WTC11 (cell line): ENCODE results near the gene TMEM80. TPM values are rescaled to one million over a fixed set of nuclear protein-coding genes. Genes with fewer than 3 reads are reported as not detected.
A peak's percentile ranks its signal among the peaks of the same experiment; 100 is the strongest.

Experiments used
- ATAC-seq: fragments of 200-7000 bp; cut with Tn5 transposase; 2 replicates; pipeline ENCODE4 v1.10.0; 2021; ENCODE audit warnings: mild to moderate bottlenecking, moderate library complexity
- CTCF ChIA-PET: fragments of 300-600 bp; sonication (Branson Sonifier 250); formaldehyde crosslinking; loops from one replicate; lab custom pipeline; 2021; ENCODE audit warnings: antibody characterized with exemption; lab: Charles Lee
- POLR2A ChIA-PET: fragments of 350-600 bp; sonication (Branson Sonifier 250); formaldehyde crosslinking; loops from one replicate; lab custom pipeline; 2021; ENCODE audit warnings: antibody characterized with exemption; lab: Charles Lee
- DNase-seq: peaks from one replicate; pipeline ENCODE4 v3.0.0; 2021; ENCODE audit warnings: low spot score
- H3K27ac Mint-ChIP-seq: 2 replicates; pipeline ENCODE4 v1.8.0; 2021; ENCODE audit warnings: mixed read lengths
- H3K27me3 Mint-ChIP-seq: 2 replicates; pipeline ENCODE4 v1.8.0; 2021; ENCODE audit warnings: low read depth, mild to moderate bottlenecking, moderate library complexity, mixed read lengths
- H3K36me3 Mint-ChIP-seq: 2 replicates; pipeline ENCODE4 v1.8.0; 2021; ENCODE audit warnings: mixed read lengths
- H3K4me1 Mint-ChIP-seq: 2 replicates; pipeline ENCODE4 v1.8.0; 2022; ENCODE audit warnings: mixed read lengths
- H3K4me3 Mint-ChIP-seq: 2 replicates; pipeline ENCODE4 v1.8.0; 2021; ENCODE audit warnings: mild to moderate bottlenecking, moderate library complexity, mixed read lengths
- H3K9me3 Mint-ChIP-seq: 2 replicates; pipeline ENCODE4 v1.8.0; 2021; ENCODE audit warnings: mixed read lengths
- ATF2 ChIP-seq: sonication (generic); formaldehyde crosslinking; IDR thresholded peaks from 2 replicates; pipeline ENCODE4 v1.8.1; 2022; ENCODE audit warnings: low read depth, missing genetic modification reagents, borderline replicate concordance
- CDX4 ChIP-seq: fragments of 250-450 bp; sonication (Bioruptor Pico); IDR thresholded peaks from 2 replicates; pipeline ENCODE4 v1.9.0; 2021; ENCODE audit warnings: moderate library complexity, mild to moderate bottlenecking, inconsistent platforms, borderline replicate concordance
- CREB1 ChIP-seq: sonication (generic); formaldehyde crosslinking; IDR thresholded peaks from 2 replicates; pipeline ENCODE4 v1.8.0; 2023; ENCODE audit warnings: mild to moderate bottlenecking, missing genetic modification reagents
- ESRRA ChIP-seq: sonication (generic); formaldehyde crosslinking; IDR thresholded peaks from 2 replicates; pipeline ENCODE4 v1.8.1; 2022; ENCODE audit warnings: mild to moderate bottlenecking, missing genetic modification reagents, borderline replicate concordance
- RORB ChIP-seq: fragments of 250-450 bp; sonication (Bioruptor Pico); IDR thresholded peaks from 2 replicates; pipeline ENCODE4 v1.9.0; 2021; ENCODE audit warnings: mild to moderate bottlenecking
- ZBTB43 ChIP-seq: sonication (generic); formaldehyde crosslinking; IDR thresholded peaks from 2 replicates; pipeline ENCODE4 v1.8.1; 2023; ENCODE audit warnings: mild to moderate bottlenecking, missing genetic modification reagents
- ZNF219 ChIP-seq: sonication (generic); formaldehyde crosslinking; IDR thresholded peaks from 2 replicates; pipeline ENCODE4 v1.8.0; 2023; ENCODE audit warnings: missing genetic modification reagents, mild to moderate bottlenecking, borderline replicate concordance
- ZNF532 ChIP-seq: fragments of 250-450 bp; sonication (Bioruptor Pico); IDR thresholded peaks from 2 replicates; pipeline ENCODE4 v1.9.0; 2021; ENCODE audit warnings: mild to moderate bottlenecking, borderline replicate concordance
- total RNA-seq: library from RNA; stranded (reverse); gene quantifications from 3 replicates; pipeline ENCODE4 v1.2.3, GENCODE V29; 2021
- TF ChIP-seq, protein P1 (sequence below): sonication (generic); formaldehyde crosslinking; IDR thresholded peaks from 2 replicates; pipeline ENCODE4 v1.8.1; 2022; ENCODE audit warnings: low read depth, mild to moderate bottlenecking, moderate library complexity, missing genetic modification reagents, borderline replicate concordance
- TF ChIP-seq, protein P2 (sequence below): sonication (generic); formaldehyde crosslinking; IDR thresholded peaks from 2 replicates; pipeline ENCODE4 v1.8.0; 2023; ENCODE audit warnings: missing genetic modification reagents, mild to moderate bottlenecking, borderline replicate concordance
- TF ChIP-seq, protein P3 (sequence below): sonication (generic); formaldehyde crosslinking; IDR thresholded peaks from 2 replicates; pipeline ENCODE4 v1.8.0; 2022; ENCODE audit warnings: mild to moderate bottlenecking, missing genetic modification reagents

The TMEM80 gene
- total RNA-seq, 1 experiment from 2014 or later, result 23.4 TPM

DNA sequence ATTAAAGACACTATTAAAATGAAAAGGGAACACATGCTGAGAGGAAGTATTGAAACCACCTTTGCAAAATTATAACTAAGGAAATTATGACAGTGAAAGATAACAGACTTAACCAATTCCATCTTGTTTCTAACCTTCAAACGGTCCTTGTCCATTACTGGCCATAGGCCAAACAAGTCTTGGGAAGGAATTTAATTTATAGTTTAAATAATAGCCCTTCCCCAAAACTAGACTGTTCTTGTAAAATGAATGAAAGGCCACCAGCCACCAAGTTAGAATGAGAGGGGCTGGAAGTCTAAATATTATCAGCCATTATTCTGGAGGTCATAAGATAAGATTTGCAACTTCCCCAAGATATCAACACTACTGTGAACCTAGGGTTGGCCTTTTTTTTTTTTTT, 49.8 kb downstream of the TMEM80 start (continued):
- TF ChIP-seq CREB1 (CRISPR knock-in tag), result no peak
- TF ChIP-seq, all 79 proteins: peak for 0

- Mint-ChIP-seq H3K4me1 (peaks cover 38% of the 10 kb centered on the region), H3K4me3 (peak overlapping the region; percentile 80), H3K9me3 (no peaks in the 10 kb centered on the region), H3K27me3 (no peaks in the 10 kb centered on the region), H3K27ac (peak overlapping the region; percentile 96), H3K36me3 (peaks cover 7% of the 10 kb centered on the region)
- peak; percentile 57 for DNase-seq
- POLR2A ChIA-PET, result interaction anchor here (0.6 to 1.8 kb wide), 6 partner anchors 7 to 98 kb away, joined by 3 to 6 read pairs (median 4); no protein-coding TSS in a partner anchor
- CTCF ChIA-PET, result interaction anchor here (0.7 to 2.3 kb wide), 7 partner anchors 8 to 80 kb away, joined by 3 to 30 read pairs (median 6); no protein-coding TSS in a partner anchor
- TF ChIP-seq ATF2 (CRISPR knock-in tag) (no peak), ZBTB43 (CRISPR knock-in tag) (peak; percentile 66; the same call in 1 of the 2 replicates), ZNF532 (CRISPR knock-in tag) (0 out of 2 replicates have a peak, but pooled peaks have one; percentile 15)
- ATAC-seq, result peak; percentile 21
Observed at GRCh38 chr11:746289-747157, 50.9 kb downstream of the TMEM80 start.

DNA sequence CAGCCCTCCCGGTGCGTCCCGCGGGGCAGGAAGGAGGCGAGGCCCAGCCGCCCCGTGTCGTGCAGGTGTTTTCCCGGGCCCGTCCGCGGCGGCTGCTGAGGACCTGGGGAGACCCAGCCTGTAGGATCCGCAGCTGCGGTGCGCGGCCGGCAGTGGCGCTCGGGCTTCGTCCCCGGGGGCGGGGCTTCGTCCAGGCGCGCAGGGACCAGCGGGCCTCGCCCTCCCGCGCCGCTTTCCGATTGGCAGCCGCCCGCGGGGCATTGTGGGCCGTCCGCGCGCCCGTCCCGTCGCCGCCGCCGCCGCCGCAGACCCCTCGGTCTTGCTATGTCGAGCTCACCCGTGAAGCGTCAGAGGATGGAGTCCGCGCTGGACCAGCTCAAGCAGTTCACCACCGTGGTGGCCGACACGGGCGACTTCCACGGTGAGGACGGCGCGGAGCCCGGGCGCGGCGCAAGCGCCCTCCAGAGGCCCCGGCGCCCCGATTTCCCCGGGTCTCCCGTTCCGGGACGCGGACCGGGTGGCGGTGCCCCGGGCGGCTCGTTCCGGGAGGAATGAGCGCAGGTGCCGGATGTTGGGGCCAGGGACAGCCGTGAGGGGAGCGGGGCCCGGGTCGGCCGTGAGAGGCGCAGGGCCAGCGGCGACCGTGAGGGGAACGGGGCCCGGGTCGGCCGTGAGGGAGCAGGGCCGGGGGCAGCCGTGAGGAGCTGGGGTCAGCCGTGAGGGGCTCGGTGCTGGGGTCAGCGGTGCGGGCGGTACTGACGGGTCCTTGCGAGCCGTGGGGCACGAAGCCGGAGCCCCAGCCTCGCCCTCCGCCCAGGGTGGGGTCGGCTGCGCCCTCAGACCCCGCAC, 51.8 kb downstream of the TMEM80 start, which contains the start of gene TALDO1:
Gene TALDO1, plus strand, starts transcription at position 307 of the 849 bp plus-strand sequence. Its CDS starts 18 bp downstream, at position 325.
- peak; percentile 87 for ATAC-seq
- peak; percentile 94 for DNase-seq
- H3K9me3 Mint-ChIP-seq, result no peaks in the 10 kb centered on the region
- H3K27me3 Mint-ChIP-seq, result no peaks in the 10 kb centered on the region
- peak within 1 kb of the TSS; percentile 80 for H3K4me3 Mint-ChIP-seq
- ChIA-PET CTCF (interaction anchor here (0.7 to 2.3 kb wide), 6 partner anchors 9 to 61 kb away, joined by 3 to 30 read pairs (median 6); partner anchors contain the start of gene GATD1), POLR2A (interaction anchor here (0.6 to 1.5 kb wide), 8 partner anchors 8 to 97 kb away, joined by 3 to 6 read pairs (median 4); partner anchors contain the start of gene GATD1)
- H3K36me3 Mint-ChIP-seq, result peaks cover 9% of the 10 kb centered on the region
- H3K27ac Mint-ChIP-seq, result peak within 1 kb of the TSS; percentile 96
- H3K4me1 Mint-ChIP-seq, result peaks cover 36% of the 10 kb centered on the region
- TF ChIP-seq, protein P1, sequence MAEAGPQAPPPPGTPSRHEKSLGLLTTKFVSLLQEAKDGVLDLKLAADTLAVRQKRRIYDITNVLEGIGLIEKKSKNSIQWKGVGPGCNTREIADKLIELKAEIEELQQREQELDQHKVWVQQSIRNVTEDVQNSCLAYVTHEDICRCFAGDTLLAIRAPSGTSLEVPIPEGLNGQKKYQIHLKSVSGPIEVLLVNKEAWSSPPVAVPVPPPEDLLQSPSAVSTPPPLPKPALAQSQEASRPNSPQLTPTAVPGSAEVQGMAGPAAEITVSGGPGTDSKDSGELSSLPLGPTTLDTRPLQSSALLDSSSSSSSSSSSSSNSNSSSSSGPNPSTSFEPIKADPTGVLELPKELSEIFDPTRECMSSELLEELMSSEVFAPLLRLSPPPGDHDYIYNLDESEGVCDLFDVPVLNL (CRISPR knock-in tag), result no peak; the same call in 1 of the 2 replicates
- no peak for TF ChIP-seq ZNF219 (CRISPR knock-in tag)
- TF ChIP-seq CDX4 (CRISPR knock-in tag), result no peak
- TF ChIP-seq, protein P2, sequence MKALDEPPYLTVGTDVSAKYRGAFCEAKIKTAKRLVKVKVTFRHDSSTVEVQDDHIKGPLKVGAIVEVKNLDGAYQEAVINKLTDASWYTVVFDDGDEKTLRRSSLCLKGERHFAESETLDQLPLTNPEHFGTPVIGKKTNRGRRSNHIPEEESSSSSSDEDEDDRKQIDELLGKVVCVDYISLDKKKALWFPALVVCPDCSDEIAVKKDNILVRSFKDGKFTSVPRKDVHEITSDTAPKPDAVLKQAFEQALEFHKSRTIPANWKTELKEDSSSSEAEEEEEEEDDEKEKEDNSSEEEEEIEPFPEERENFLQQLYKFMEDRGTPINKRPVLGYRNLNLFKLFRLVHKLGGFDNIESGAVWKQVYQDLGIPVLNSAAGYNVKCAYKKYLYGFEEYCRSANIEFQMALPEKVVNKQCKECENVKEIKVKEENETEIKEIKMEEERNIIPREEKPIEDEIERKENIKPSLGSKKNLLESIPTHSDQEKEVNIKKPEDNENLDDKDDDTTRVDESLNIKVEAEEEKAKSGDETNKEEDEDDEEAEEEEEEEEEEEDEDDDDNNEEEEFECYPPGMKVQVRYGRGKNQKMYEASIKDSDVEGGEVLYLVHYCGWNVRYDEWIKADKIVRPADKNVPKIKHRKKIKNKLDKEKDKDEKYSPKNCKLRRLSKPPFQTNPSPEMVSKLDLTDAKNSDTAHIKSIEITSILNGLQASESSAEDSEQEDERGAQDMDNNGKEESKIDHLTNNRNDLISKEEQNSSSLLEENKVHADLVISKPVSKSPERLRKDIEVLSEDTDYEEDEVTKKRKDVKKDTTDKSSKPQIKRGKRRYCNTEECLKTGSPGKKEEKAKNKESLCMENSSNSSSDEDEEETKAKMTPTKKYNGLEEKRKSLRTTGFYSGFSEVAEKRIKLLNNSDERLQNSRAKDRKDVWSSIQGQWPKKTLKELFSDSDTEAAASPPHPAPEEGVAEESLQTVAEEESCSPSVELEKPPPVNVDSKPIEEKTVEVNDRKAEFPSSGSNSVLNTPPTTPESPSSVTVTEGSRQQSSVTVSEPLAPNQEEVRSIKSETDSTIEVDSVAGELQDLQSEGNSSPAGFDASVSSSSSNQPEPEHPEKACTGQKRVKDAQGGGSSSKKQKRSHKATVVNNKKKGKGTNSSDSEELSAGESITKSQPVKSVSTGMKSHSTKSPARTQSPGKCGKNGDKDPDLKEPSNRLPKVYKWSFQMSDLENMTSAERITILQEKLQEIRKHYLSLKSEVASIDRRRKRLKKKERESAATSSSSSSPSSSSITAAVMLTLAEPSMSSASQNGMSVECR (CRISPR knock-in tag), result peak; percentile 76; the same call in 1 of the 2 replicates
- peak; percentile 65; the same call in 1 of the 2 replicates for TF ChIP-seq ZBTB43 (CRISPR knock-in tag)
- TF ChIP-seq RORB, result no peak
- TF ChIP-seq, protein P3, sequence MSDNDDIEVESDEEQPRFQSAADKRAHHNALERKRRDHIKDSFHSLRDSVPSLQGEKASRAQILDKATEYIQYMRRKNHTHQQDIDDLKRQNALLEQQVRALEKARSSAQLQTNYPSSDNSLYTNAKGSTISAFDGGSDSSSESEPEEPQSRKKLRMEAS (CRISPR knock-in tag), result peak; percentile 71
- no peak; the same call in 1 of the 2 replicates for TF ChIP-seq ESRRA (CRISPR knock-in tag)
